ENCODE results near the gene OR12D2. TPM values are rescaled to one million over a fixed set of nuclear protein-coding genes. Genes with fewer than 3 reads are reported as not detected.

Gene OR12D2
- total and polyA plus RNA-seq, 9 donors, result 0.24 TPM; not detected in 8

DNA sequence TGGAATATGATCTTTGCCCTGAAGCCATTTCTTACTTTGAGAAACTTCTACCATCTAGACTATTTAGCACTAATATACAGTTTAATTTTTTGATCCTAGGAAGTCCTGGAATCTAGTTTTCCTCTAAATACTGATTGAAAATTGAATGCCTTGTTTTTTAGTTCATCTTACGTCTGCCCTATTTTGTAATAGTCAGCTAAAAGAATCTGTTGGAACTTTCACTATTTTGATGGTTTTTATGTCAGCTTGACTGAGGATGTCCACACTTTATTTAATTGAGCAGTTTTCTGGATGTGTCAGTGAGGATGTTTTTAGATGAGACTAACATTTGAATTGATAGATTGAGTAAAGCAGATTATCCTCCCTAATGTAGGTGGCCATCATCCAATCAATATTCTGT, 8.4 kb downstream of the OR12D2 start:
- TF ChIP-seq EP300 (IDR thresholded peaks at IDR 0.05), result no peak
- TF ChIP-seq, protein P1, sequence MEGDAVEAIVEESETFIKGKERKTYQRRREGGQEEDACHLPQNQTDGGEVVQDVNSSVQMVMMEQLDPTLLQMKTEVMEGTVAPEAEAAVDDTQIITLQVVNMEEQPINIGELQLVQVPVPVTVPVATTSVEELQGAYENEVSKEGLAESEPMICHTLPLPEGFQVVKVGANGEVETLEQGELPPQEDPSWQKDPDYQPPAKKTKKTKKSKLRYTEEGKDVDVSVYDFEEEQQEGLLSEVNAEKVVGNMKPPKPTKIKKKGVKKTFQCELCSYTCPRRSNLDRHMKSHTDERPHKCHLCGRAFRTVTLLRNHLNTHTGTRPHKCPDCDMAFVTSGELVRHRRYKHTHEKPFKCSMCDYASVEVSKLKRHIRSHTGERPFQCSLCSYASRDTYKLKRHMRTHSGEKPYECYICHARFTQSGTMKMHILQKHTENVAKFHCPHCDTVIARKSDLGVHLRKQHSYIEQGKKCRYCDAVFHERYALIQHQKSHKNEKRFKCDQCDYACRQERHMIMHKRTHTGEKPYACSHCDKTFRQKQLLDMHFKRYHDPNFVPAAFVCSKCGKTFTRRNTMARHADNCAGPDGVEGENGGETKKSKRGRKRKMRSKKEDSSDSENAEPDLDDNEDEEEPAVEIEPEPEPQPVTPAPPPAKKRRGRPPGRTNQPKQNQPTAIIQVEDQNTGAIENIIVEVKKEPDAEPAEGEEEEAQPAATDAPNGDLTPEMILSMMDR (IDR thresholded peaks at IDR 0.05), result no peak
- no peak for TF ChIP-seq POLR2A (IDR thresholded peaks at IDR 0.05)
- intact Hi-C loops (cut with DNase I), result no loop called here
- Histone ChIP-seq H3K9me3 (no peaks in the 10 kb centered on the region), H3K4me1 (ENCODE audit: insufficient read depth) (no peaks in the 10 kb centered on the region), H3K27me3 (no peaks in the 10 kb centered on the region), H3K27ac (no peak overlapping the region), H3K36me3 (no peaks in the 10 kb centered on the region), H3K4me3 (no peak overlapping the region)
- 33 to 84% (median 77%) methylated on average over 1 of the region's 1 CpG for WGBS, 3 donors
- DNase-seq, result no peak

DNA sequence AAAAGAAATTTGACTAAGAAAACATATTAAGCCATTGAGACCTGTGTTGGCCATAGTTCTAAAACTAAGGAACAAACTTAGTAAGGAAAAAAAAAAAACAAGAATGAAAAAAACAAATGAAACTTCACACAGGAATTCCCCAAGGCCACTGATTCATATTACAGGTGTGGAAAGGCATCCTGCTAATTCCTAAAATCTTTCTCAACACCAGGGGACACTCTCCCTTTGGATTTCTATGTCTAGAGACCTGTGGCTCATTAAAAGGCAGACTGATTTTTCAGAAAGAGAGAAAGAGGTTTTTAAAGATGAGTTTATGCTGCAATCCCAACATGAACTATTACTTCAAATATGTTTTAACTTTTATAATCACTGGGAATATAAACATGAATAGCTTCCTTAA, 19.2 kb downstream of the OR12D2 start, which contains the start of gene OR12D1:
TSS of gene OR12D1 (plus strand) at position 341 of the 400 bp plus-strand sequence.
- H3K9me3 ChIP-seq, result no peaks in the 10 kb centered on the region
- no peaks in the 10 kb centered on the region for H3K36me3 ChIP-seq
- intact Hi-C loops (cut with DNase I), result no loop called here
- DNase-seq, result no peak
- no peaks in the 10 kb centered on the region for H3K27me3 ChIP-seq
- no peak within 1 kb of the TSS for H3K4me3 ChIP-seq
- no peak for TF ChIP-seq POLR2A (IDR thresholded peaks at IDR 0.05)
- TF ChIP-seq, protein P1 (IDR thresholded peaks at IDR 0.05), result no peak
- no peak for TF ChIP-seq EP300 (IDR thresholded peaks at IDR 0.05)
- H3K4me1 ChIP-seq (ENCODE audit: insufficient read depth), result no peaks in the 10 kb centered on the region
- no peak within 1 kb of the TSS for H3K27ac ChIP-seq

DNA sequence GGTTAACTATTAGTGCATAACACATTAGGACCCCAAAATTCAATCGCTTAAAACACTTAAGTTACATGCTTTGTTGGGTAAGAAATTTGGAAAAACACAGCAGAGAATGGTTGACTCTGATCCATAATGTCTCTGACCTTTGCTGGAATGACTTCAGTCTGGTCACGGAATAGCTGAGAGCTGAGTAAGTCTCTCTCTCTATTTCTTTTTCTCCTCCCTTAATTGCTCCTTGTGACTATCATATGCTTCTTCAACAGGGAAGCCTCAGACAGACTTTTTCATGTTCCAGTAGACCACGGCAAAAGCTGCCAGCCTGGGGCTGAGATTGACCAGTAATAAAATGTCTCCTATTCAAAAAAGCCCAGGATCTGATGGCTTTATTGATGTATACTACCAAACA, 24.1 kb downstream of the OR12D2 start:
- WGBS, 3 donors, result 67 to 77% (median 72%) methylated on average over 3 of the region's 3 CpGs
- Histone ChIP-seq H3K9me3 (no peaks in the 10 kb centered on the region), H3K27me3 (no peaks in the 10 kb centered on the region), H3K4me3 (no peak overlapping the region), H3K27ac (no peak overlapping the region), H3K4me1 (ENCODE audit: insufficient read depth) (no peaks in the 10 kb centered on the region), H3K36me3 (no peaks in the 10 kb centered on the region)
- no peak for DNase-seq
- intact Hi-C loops (cut with DNase I), result no loop called here
- TF ChIP-seq POLR2A (IDR thresholded peaks at IDR 0.05), result no peak
- TF ChIP-seq EP300 (IDR thresholded peaks at IDR 0.05), result no peak
- TF ChIP-seq, protein P1 (IDR thresholded peaks at IDR 0.05), result no peak

DNA sequence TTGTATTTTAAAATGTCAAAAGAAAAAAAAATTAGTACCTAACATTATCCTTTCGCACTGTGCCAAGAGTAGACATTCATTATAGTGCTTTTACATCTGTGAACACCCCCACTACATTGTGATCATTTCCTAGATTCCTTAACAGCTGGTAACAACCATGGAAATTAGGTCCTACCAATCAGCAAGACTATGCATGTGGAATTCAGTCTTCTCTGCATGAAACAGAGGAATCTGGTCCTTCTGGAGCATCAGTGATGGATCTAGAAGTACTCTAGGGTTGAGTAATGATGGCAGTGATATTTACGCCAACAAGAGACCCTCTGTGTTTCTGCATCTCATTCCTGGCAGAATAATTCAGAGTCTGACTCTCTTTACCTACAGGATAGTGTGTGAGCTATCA, 28.7 kb downstream of the OR12D2 start:
- H3K27me3 ChIP-seq, result no peaks in the 10 kb centered on the region
- no peaks in the 10 kb centered on the region for H3K36me3 ChIP-seq
- H3K4me3 ChIP-seq, result no peak overlapping the region
- H3K4me1 ChIP-seq (ENCODE audit: insufficient read depth), result no peaks in the 10 kb centered on the region
- DNase-seq, result no peak
- no peak overlapping the region for H3K27ac ChIP-seq
- H3K9me3 ChIP-seq, result no peaks in the 10 kb centered on the region
- TF ChIP-seq EP300 (IDR thresholded peaks at IDR 0.05) (no peak), POLR2A (IDR thresholded peaks at IDR 0.05) (no peak)
- TF ChIP-seq, protein P1 (IDR thresholded peaks at IDR 0.05), result no peak
- intact Hi-C loops (cut with DNase I), result no loop called here
- 73 to 94% (median 85%) methylated on average over 2 of the region's 2 CpGs for WGBS, 3 donors

DNA sequence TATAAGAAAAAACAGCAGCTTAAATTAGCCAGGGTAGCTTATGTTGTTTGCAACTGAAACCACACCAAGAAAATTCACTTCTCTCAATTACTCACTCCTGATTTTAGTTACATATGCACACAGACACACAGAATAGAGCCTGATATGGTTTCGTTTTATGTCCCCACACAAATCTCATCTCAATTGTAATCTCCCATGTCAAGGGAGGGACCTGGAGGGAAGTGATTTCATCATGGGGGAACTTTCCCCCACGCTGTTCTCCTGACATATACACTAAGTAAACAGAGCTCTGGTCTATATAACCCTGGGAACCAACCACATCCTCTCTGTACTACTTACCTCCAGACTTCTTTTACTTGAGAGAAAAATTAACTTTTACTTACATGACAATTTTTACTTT, 29.1 kb downstream of the OR12D2 start:
- WGBS, 3 donors, result 44 to 51% (median 49%) methylated on average over 2 of the region's 2 CpGs
- no peak for TF ChIP-seq EP300 (IDR thresholded peaks at IDR 0.05)
- no peak for TF ChIP-seq POLR2A (IDR thresholded peaks at IDR 0.05)
- TF ChIP-seq, protein P1 (IDR thresholded peaks at IDR 0.05), result no peak

More for the DNA sequence above, 29.1 kb downstream of the OR12D2 start:
- Histone ChIP-seq H3K27me3 (no peaks in the 10 kb centered on the region), H3K36me3 (no peaks in the 10 kb centered on the region), H3K27ac (no peak overlapping the region), H3K4me1 (ENCODE audit: insufficient read depth) (no peaks in the 10 kb centered on the region), H3K4me3 (no peak overlapping the region), H3K9me3 (no peaks in the 10 kb centered on the region)
- intact Hi-C loops (cut with DNase I), result no loop called here
- DNase-seq, result no peak

Measured in ovary (tissue), 9 donors.